K562 (cell line): ENCODE data around the gene CCM2. TPM values are rescaled to one million over a fixed set of nuclear protein-coding genes. Genes with fewer than 3 reads are reported as not detected.
A peak's percentile ranks its signal among the peaks of the same experiment; 100 is the strongest.

Source experiments
- DDX20 ChIP-seq: fragments of 450-650 bp; IDR thresholded peaks from 2 replicates; pipeline ENCODE4 v1.6.1; 2016; ENCODE audit warnings: missing genetic modification characterization, low read depth, mild to moderate bottlenecking, missing compliant biosample characterization, moderate library complexity
- ELF2 ChIP-seq: fragments of 250-450 bp; sonication (Bioruptor Pico); IDR thresholded peaks from 2 replicates; pipeline ENCODE4 v1.5.0; 2021; ENCODE audit warnings: mild to moderate bottlenecking
- FOXA1 ChIP-seq: fragments of 450-650 bp; IDR thresholded peaks from 2 replicates; pipeline ENCODE4 v1.6.1; 2016; ENCODE audit warnings: mild to moderate bottlenecking, borderline replicate concordance
- MTA2 ChIP-seq: fragments of 450-650 bp; IDR thresholded peaks from 2 replicates; pipeline ENCODE4 v1.6.1; 2016; ENCODE audit warnings: low read depth
- NCOR1 ChIP-seq: fragments of 450-650 bp; IDR thresholded peaks from 2 replicates; pipeline ENCODE4 v1.6.1; 2016; ENCODE audit warnings: mild to moderate bottlenecking, moderate library complexity
- PHF8 ChIP-seq: fragments of 200-600 bp; sonication (generic); IDR thresholded peaks from 2 replicates; pipeline ENCODE4 v1.6.1; 2012; ENCODE audit warnings: mixed run types, mild to moderate bottlenecking, inconsistent platforms, low read length, moderate library complexity, borderline replicate concordance
- RAD21 ChIP-seq, 2 experiments: fragments of 250-450 bp in 1 of 2; fragments of 450-650 bp in 1 of 2; sonication (Bioruptor Pico) in 1 of 2; formaldehyde crosslinking in 1 of 2; IDR thresholded peaks in 1 of 2; conservative IDR thresholded peaks in 1 of 2; 2 replicates each; pipeline versions ENCODE4 v1.4.0 to v1.8.0; 2020 to 2022; ENCODE audit warnings: mild to moderate bottlenecking in 2 of 2, moderate library complexity in 1 of 2
- RBM14 ChIP-seq: fragments of 200-400 bp; formaldehyde crosslinking; IDR thresholded peaks from 2 replicates; pipeline ENCODE4 v1.6.1; 2018; ENCODE audit warnings: low read depth, mild to moderate bottlenecking, low read length, moderate library complexity, borderline replicate concordance; ENCODE audit not compliant: insufficient read depth
- ZNF324 ChIP-seq: fragments of 250-450 bp; sonication (Bioruptor Pico); IDR thresholded peaks from 2 replicates; pipeline ENCODE4 v1.4.0; 2020; ENCODE audit warnings: mild to moderate bottlenecking
- ZNF764 ChIP-seq: fragments of 250-450 bp; sonication (Bioruptor Pico); IDR thresholded peaks from 2 replicates; pipeline ENCODE4 v1.4.0; 2020; ENCODE audit warnings: low read depth, mild to moderate bottlenecking, moderate library complexity
- polyA plus RNA-seq, 8 experiments: library from polyadenylated mRNA; depleted of rRNA in 4 of 8; stranded (reverse) in 5 of 8; unstranded in 3 of 8; fragments of >200 nt; fragmentation: Nextera tagmentation in 2 of 8; fragmentation: Illumina TruSeq in 1 of 8; extraction: Ambion mirVana in 2 of 8; extraction: Trizol in 1 of 8; gene quantifications; 2 replicates each; pipeline versions ENCODE4 v1.2.1 to v1.2.3, GENCODE V29; 2011 to 2014; ENCODE audit warnings: inconsistent platforms in 1 of 8, missing spikeins in 1 of 8
- total RNA-seq, 7 experiments: library from RNA; depleted of rRNA in 6 of 7; stranded (reverse); fragments of >200 nt in 6 of 7; fragmentation: Illumina TruSeq in 2 of 7; extraction: Trizol in 2 of 7; gene quantifications; 2 replicates each; pipeline versions ENCODE4 v1.2.1 to v1.2.3, GENCODE V29; 2011 to 2021; ENCODE audit warnings: low replicate concordance in 1 of 7
- TF ChIP-seq, protein P1 (sequence below), 2 experiments: fragments of 450-650 bp; formaldehyde crosslinking in 1 of 2; IDR thresholded peaks; 2 replicates each; pipeline versions ENCODE4 v1.4.0 to v1.6.1; 2014 to 2020; ENCODE audit warnings: mild to moderate bottlenecking in 2 of 2, borderline replicate concordance in 1 of 2, low read depth in 1 of 2
- TF ChIP-seq, protein P2 (sequence below): fragments of 450-650 bp; formaldehyde crosslinking; IDR thresholded peaks from 2 replicates; pipeline ENCODE4 v1.4.0; 2020; ENCODE audit warnings: mild to moderate bottlenecking, moderate library complexity
- TF ChIP-seq, protein P3 (sequence below): fragments of 250-450 bp; sonication (Bioruptor Pico); IDR thresholded peaks from 2 replicates; pipeline ENCODE4 v1.4.0; 2020; ENCODE audit warnings: mild to moderate bottlenecking, moderate library complexity
- TF ChIP-seq, protein P4 (sequence below): fragments of 250-450 bp; sonication (Bioruptor Pico); IDR thresholded peaks from 2 replicates; pipeline ENCODE4 v1.4.0; 2020; ENCODE audit warnings: borderline replicate concordance

Gene CCM2
- total and polyA plus RNA-seq, 9 of the 15 experiments (the other 6 are each of a cell fraction or from before 2014, with no cell fraction given), result 0.41 to 38.6 (median 25.9) TPM

DNA sequence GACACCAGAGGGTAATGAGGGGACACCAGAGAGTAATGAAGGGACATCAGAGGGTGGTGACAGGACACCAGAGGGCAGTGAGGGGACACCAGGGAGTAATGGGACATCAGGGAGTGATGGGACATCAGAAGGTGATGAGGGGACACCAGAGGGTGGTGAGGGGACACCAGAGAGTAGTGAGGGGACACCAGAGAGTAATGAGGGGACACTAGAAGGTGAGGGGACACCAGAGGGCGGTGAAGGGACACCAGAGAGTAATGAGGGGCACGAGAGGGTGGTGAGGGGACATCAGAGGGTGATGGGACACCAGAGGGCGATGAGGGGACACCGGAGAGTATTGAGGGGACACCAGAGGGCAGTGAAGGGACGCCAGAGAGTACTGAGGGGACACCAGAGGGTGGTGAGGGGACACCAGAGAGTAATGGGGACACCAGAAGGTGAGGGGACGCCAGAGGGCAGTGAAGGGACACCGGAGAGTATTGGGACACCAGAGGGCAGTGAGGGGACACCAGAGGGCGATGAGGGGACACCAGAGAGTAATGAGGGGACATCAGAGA, 78.2 kb downstream of the CCM2 start (continued):
- TF ChIP-seq, protein P1, sequence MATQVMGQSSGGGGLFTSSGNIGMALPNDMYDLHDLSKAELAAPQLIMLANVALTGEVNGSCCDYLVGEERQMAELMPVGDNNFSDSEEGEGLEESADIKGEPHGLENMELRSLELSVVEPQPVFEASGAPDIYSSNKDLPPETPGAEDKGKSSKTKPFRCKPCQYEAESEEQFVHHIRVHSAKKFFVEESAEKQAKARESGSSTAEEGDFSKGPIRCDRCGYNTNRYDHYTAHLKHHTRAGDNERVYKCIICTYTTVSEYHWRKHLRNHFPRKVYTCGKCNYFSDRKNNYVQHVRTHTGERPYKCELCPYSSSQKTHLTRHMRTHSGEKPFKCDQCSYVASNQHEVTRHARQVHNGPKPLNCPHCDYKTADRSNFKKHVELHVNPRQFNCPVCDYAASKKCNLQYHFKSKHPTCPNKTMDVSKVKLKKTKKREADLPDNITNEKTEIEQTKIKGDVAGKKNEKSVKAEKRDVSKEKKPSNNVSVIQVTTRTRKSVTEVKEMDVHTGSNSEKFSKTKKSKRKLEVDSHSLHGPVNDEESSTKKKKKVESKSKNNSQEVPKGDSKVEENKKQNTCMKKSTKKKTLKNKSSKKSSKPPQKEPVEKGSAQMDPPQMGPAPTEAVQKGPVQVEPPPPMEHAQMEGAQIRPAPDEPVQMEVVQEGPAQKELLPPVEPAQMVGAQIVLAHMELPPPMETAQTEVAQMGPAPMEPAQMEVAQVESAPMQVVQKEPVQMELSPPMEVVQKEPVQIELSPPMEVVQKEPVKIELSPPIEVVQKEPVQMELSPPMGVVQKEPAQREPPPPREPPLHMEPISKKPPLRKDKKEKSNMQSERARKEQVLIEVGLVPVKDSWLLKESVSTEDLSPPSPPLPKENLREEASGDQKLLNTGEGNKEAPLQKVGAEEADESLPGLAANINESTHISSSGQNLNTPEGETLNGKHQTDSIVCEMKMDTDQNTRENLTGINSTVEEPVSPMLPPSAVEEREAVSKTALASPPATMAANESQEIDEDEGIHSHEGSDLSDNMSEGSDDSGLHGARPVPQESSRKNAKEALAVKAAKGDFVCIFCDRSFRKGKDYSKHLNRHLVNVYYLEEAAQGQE (IDR thresholded peaks at IDR 0.05; ENCODE audit: borderline replicate concordance), result 0 out of 2 replicates have a peak, but pooled peaks have one; percentile 13
- TF ChIP-seq, protein P1 (CRISPR knock-in tag; IDR thresholded peaks at IDR 0.05; ENCODE audit: low read depth), result no peak
- TF ChIP-seq RAD21 (CRISPR knock-in tag; conservative IDR thresholded peaks at IDR 0.05 in 1 of 2, IDR thresholded peaks at IDR 0.05 in 1 of 2) (peak in 1 of 2 experiments; percentile 42; a peak in 3 of 4 replicates), NCOR1 (no peak), RBM14 (no peak), ZNF764 (no peak), PHF8 (no peak), ELF2 (CRISPR knock-in tag) (no peak), FOXA1 (no peak), DDX20 (tag) (no peak), ZNF324 (CRISPR knock-in tag) (no peak), MTA2 (no peak)
- TF ChIP-seq, protein P2, sequence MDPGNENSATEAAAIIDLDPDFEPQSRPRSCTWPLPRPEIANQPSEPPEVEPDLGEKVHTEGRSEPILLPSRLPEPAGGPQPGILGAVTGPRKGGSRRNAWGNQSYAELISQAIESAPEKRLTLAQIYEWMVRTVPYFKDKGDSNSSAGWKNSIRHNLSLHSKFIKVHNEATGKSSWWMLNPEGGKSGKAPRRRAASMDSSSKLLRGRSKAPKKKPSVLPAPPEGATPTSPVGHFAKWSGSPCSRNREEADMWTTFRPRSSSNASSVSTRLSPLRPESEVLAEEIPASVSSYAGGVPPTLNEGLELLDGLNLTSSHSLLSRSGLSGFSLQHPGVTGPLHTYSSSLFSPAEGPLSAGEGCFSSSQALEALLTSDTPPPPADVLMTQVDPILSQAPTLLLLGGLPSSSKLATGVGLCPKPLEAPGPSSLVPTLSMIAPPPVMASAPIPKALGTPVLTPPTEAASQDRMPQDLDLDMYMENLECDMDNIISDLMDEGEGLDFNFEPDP (CRISPR knock-in tag), result no peak
- TF ChIP-seq, protein P3, sequence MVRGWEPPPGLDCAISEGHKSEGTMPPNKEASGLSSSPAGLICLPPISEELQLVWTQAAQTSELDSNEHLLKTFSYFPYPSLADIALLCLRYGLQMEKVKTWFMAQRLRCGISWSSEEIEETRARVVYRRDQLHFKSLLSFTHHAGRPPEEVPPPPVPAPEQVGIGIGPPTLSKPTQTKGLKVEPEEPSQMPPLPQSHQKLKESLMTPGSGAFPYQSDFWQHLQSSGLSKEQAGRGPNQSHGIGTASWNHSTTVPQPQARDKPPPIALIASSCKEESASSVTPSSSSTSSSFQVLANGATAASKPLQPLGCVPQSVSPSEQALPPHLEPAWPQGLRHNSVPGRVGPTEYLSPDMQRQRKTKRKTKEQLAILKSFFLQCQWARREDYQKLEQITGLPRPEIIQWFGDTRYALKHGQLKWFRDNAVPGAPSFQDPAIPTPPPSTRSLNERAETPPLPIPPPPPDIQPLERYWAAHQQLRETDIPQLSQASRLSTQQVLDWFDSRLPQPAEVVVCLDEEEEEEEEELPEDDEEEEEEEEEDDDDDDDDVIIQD (CRISPR knock-in tag), result no peak
- TF ChIP-seq, protein P4, sequence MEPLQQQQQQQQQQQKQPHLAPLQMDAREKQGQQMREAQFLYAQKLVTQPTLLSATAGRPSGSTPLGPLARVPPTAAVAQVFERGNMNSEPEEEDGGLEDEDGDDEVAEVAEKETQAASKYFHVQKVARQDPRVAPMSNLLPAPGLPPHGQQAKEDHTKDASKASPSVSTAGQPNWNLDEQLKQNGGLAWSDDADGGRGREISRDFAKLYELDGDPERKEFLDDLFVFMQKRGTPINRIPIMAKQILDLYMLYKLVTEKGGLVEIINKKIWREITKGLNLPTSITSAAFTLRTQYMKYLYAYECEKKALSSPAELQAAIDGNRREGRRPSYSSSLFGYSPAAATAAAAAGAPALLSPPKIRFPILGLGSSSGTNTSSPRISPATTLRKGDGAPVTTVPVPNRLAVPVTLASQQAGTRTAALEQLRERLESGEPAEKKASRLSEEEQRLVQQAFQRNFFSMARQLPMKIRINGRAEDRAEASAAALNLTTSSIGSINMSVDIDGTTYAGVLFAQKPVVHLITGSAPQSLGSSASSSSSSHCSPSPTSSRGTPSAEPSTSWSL, result no peak
